Activated CD4-positive, alpha-beta T cell treated with anti-CD3 and anti-CD28 coated beads, Interleukin-2, Interleukin-6, amounts not matched to agents 100 ng/mL and 50 ng/mL, durations not matched to agents 16 hours and 8 hours (primary cell): Measurements from ENCODE around the gene AXDND1.
A peak's percentile ranks its signal among the peaks of the same experiment; 100 is the strongest.

Source experiments
- DNase-seq: peaks from one replicate; pipeline ENCODE4 v3.0.0-alpha.2; 2020

Gene AXDND1

DNA sequence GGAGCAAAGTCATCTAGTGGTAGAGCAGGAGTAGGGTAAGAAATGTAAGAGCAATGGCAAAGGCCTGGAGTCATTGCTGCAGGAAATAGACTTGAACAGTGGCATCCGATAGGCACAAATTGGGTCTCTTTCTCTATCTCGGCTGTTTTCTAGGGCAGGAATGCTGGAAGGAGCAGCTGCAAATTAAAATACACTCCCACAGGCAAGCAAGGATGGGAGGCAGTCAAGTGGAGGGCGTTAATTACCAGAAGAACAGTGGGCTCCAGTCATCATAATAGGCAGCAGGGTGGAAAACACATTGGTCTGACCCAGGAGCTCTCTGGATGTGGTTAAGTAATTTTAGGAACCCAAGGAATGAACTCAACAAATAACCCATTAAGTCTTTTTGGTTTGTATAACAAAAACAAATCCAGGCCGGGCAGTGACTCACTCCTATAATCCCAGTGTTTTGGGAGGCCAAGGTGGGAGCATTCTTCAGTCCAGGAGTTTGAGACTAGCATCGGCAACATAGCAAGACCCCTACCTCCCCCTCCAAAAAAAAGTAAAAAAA is 218.1 kb downstream of the AXDND1 start:
- DNase-seq: no peak

DNA sequence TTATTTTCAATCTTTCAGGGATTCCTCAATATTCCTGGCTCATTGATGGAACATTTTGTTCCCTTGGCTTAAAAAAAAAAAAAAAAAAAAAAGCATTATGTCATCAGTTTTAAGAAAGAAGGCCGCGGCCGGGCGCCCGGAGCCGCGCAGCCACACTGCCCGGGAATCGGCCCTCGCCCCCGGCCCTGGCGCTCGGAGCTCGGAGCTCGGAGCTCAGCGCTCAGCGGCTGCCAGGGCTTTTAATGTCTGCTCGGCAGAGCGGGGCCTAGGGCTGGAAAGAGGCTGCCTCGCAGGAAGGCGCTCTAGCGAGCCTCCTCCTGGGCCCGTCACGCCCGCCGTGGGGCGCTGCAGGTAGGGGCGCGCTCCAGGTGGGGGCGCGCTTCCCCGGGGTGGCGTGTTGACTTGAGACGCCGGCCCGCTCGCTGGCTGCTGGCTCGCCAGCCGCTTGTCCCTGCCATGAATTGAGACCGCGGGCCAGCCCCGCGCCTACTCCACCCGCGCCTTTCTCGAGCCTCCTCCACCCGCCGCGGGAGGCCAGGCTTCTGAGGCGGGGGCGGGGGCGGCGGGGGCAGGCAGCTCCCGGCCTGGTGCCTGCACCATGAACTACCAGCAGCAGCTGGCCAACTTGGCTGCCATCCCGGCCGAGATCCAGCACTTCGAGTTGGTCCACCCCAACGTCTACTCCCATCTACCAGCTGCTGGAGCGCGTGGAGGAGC is 220.5 kb downstream of the AXDND1 start:
- DNase-seq: peak; percentile 24

DNA sequence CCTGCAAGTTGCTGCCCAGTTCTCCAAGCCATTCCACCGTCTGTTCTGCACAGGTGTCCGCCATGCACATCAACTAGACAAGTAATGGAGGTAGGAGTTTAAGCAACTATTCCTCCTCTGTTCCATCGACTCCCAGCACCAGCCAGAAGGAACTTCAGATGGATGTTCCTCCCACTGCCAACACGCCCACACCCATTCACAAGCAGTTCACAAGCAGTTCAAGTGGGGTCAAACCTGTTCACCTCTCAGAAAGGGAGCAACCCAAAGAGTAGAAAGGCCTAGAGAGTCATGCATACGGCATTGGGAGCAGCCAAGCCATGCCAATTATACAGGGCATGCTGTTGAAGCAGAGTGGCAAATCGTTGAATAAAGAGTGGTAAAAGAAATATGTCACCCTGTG is 221.6 kb downstream of the AXDND1 start:
- no peak for DNase-seq

DNA sequence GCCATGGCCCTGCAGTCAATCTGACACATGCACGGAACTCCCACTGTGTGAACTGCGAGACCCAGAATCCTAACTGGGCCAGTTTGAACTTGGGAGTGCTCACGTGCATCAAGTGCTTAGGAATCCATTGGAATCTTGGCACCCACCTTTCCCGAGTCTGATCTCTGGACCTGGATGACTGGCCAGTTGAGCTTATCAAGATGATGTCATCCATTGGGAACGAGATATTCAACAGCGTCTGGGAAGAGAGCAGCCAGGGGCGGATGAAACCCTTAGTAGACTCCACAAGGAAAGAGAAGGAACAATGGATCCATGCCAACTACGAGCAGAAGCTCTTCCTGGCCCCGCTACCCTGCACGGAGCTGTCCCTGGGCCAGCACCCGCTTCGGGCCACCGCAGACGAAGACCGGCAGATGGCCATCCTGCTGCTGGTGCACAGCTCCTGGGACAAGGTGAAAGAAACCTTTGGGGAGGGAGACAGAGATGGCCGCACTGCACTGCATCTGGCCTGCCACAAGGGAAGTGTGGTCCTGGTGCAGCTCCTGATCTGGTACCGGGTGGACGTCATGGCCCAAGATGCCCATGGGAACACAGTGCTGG is 222.8 kb downstream of the AXDND1 start:
- no peak for DNase-seq

DNA sequence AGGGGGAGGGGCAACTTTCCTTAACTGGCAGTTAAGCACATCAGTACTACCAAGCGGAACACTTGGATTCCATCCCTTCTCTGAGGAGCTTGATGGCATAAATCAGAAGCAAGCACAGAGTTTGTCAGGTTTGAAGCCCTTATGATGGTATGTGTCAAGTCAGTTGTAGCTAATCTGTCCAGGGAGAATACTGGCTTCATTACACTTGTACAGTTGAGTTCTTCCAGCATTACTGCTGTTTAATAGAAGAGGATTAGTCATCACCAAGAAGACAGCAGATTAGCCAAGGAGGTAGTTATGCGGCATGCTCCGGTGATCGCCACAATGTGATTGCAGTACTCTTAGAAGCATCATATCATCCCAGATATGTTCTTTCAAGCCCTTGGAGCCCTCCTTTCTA is 223.7 kb downstream of the AXDND1 start:
- no peak for DNase-seq

DNA sequence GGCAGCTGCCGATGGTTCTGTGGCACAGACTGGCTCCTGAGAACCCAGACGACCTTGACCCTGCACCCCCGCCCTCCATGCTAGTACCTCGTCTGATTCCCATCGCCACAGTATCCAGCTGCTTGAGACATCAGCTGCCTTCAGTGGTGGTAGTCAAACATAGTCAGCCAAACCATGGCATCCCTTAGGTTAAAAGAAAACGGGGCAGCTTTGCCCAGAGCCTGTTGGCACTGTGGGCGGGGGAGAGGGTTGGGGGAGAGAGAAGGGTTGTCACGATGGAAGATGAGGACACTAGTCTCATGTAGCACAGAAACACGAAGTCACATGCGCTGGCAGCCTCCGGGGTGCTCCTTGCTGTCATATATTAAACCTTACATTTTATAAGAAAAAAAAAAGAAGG is 224.9 kb downstream of the AXDND1 start:
- DNase-seq: no peak

DNA sequence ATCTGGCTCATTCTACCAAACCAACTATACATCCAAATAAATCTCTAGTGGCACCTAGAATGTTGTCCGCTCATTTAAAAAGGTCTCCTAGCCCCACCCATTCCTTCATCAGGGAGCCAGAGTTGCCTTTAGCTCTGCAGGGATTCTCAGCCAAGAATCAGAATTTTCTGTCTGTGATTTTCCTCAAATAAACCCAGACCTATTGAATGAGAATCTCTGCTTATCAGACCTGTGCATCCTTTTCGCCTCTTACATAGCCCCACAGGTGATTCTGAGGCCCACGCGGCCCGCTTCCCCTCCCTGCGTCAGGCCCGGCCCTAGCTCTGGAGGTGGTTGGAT is 225.5 kb downstream of the AXDND1 start:
- no peak for DNase-seq

DNA sequence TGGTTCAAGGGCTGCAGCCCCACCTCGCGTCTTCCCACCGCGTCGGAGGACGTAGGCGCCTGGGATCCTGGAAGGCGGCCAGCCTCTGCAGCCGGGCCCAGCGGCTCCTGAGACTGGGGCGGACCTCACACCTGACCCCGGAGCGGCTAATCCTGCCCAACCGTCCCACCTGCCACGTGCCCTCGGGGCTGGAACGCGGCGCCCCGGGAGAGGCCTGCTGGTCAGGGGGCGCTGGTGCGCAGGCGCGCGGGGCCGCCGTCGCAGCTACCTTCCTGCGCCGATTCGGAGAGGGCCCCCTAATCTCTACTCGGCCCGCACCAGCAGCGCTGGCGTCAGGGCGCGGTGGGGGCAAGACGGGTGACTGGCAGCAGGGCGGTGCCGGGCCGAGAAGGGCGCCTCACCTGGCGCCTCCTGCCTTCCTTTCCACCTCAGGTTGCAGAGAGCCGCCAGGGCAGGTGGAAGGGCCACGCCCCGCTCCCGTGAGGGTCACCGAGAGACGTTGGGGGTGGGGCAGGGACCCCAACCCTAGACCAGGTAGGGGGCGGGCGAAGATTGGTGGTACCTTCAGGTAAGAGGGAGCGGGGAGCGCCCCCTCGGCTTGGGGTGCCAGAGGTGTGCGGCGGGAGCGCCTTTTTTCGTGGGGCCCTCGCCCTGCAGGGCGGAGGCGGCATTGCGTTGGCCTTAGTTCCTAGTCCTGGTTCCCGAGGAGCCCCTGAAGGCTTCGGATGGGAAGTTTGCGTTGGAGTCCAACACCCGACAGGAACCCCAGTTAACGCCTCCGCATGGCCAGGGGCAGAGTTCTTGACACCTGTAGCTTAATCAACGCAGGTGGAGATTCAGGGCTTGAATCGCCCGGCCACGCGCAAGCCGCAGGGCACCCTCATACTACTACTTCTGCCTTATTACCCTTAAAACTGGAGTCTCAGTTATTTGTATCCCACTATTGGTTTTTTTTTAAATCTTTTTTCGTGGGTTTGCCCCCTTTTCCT is 226.1 kb downstream of the AXDND1 start, which contains the start of gene TDRD5:
Gene TDRD5, plus strand, starts transcription at position 241 of the 989 bp plus-strand sequence. CDS start 784 bp downstream, outside the sequence.
- DNase-seq: no peak

DNA sequence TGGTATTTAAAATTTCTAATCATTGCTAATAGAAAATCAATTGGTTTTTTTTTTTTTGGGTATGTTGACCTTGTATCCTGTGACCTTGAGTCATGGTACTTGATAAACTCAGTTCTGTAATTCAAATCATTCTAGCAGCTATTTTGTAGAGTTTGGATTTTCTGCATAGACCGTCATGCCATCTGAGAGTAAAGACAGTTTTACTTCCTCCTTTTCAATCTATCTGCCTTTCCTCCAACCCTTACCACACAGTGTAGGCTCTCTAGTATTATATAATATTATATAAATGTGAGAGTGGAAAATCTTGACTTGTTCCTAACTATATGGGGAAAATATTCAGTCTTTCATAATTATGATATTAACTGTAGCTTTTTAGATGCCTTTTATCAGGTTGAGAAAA is 232.9 kb downstream of the AXDND1 start:
- no peak for DNase-seq

DNA sequence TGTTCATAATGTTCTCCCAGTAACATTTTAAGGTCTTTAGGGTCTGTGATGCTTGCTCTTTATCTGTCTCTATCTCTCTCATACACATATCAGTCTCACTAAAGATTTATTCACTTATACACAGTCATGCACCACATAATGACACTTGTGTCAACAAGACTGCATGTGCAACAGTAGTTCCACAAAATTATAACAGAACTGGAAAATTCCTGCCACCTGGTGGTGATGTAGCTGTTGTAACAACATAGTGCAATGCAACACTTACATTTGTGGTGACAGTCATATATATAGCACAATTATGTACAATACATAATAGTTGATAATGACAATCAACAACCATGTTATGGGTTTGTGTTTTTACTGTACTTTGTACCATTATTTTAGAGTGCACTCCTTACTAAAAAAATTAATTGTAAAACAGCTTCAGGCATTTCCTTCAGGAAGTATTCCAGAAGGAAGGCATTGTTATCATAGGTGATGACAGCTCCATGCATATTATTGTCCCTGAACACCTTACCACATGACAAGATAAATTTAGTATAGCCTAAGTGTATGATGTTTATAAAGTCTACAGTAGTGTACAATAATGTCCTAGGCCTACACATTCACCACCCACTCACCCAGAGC is 234.0 kb downstream of the AXDND1 start:
- peak; percentile 34 for DNase-seq

DNA sequence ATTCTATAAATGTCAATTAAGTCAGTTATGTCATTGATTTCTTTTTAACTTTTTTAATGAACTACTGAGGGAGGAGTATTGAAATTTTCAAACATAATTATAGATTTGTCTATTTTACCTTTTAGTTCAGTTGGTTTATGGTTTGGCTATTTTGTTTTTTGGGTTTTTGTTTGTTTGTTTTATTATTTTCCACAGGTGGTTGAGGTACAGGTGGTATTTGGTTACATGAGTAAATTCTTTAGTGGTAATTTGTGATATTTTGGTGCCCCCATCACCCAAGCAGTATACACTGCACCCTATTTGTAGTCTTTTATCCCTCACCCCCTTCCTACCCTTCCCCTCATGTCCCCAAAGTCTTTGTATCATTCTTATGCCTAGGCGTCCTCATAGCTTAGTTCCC is 235.3 kb downstream of the AXDND1 start:
- DNase-seq: no peak
